ENCODE data around the gene PTGES.
A peak's percentile ranks its signal among the peaks of the same experiment; 100 is the strongest.

Gene PTGES

GRCh38 chr9:129720181-129720864 is 32.5 kb downstream of the PTGES start:
- DNase-seq (ENCODE audit: low read depth, low spot score) = no peak

- no peak for DNase-seq (ENCODE audit: low read depth, low spot score)
Observed at GRCh38 chr9:129719135-129719534, 33.7 kb downstream of the PTGES start.

GRCh38 chr9:129718647-129719046 is 34.2 kb downstream of the PTGES start:
- no peak for DNase-seq (ENCODE audit: low read depth, low spot score)

GRCh38 chr9:129717991-129718390 is 34.9 kb downstream of the PTGES start:
- no peak for DNase-seq (ENCODE audit: low read depth, low spot score)

- no peak for DNase-seq (ENCODE audit: low read depth, low spot score)
Observed at GRCh38 chr9:129716091-129716490, 36.8 kb downstream of the PTGES start.

GRCh38 chr9:129714511-129715061 is 38.3 kb downstream of the PTGES start:
- DNase-seq (ENCODE audit: low read depth, low spot score) = no peak

GRCh38 chr9:129713402-129713679 is 39.5 kb downstream of the PTGES start:
- no peak for DNase-seq (ENCODE audit: low read depth, low spot score)

GRCh38 chr9:129712634-129713401 is 40.0 kb downstream of the PTGES start:
- DNase-seq (ENCODE audit: low read depth, low spot score) = peak; percentile 37

GRCh38 chr9:129710169-129710453 is 42.7 kb downstream of the PTGES start:
- no peak for DNase-seq (ENCODE audit: low read depth, low spot score)

GRCh38 chr9:129709438-129710168 is 43.2 kb downstream of the PTGES start:
- no peak for DNase-seq (ENCODE audit: low read depth, low spot score)

GRCh38 chr9:129708793-129709192 is 44.0 kb downstream of the PTGES start:
- no peak for DNase-seq (ENCODE audit: low read depth, low spot score)

- no peak for DNase-seq (ENCODE audit: low read depth, low spot score)
Observed at GRCh38 chr9:129704807-129705206, 48.0 kb downstream of the PTGES start.

- DNase-seq (ENCODE audit: low read depth, low spot score) = no peak
Observed at GRCh38 chr9:129703667-129704355, 49.0 kb downstream of the PTGES start.

GRCh38 chr9:129702589-129703520 is 50.0 kb downstream of the PTGES start:
- no peak for DNase-seq (ENCODE audit: low read depth, low spot score)

- no peak for DNase-seq (ENCODE audit: low read depth, low spot score)
Observed at GRCh38 chr9:129701549-129701948, 51.3 kb downstream of the PTGES start.

GRCh38 chr9:129701054-129701453 is 51.8 kb downstream of the PTGES start:
- no peak for DNase-seq (ENCODE audit: low read depth, low spot score)

GRCh38 chr9:129698254-129698757 is 54.5 kb downstream of the PTGES start:
- DNase-seq (ENCODE audit: low read depth, low spot score) = no peak

GRCh38 chr9:129697656-129698253 is 55.1 kb downstream of the PTGES start:
- no peak for DNase-seq (ENCODE audit: low read depth, low spot score)

GRCh38 chr9:129696944-129697655 is 55.7 kb downstream of the PTGES start:
- DNase-seq (ENCODE audit: low read depth, low spot score) = no peak

- DNase-seq (ENCODE audit: low read depth, low spot score) = no peak
Observed at GRCh38 chr9:129695870-129696269, 57.0 kb downstream of the PTGES start.
